Trophoblast cell (in vitro differentiated cells and primary cell): Measurements from ENCODE around the gene FKBP1C.
"Not testable (repeated sequence)": the region's sequence is repeated elsewhere in the genome, so short reads cannot be mapped to it uniquely, and the experiment has no call there.

Experiments
- DNase-seq, 2 donors: peaks; one replicate each; pipeline ENCODE4 v3.0.0-alpha.2; 2016
- H2AFZ ChIP-seq: 2 replicates; pipeline ENCODE4 v1.6.1; 2013; ENCODE audit warnings: low read length, moderate library complexity, mild to moderate bottlenecking; ENCODE audit not compliant: insufficient read depth, poor library complexity
- H2AK5ac ChIP-seq: 2 replicates; pipeline ENCODE4 v1.6.1; 2013; ENCODE audit warnings: mild to moderate bottlenecking, low read length
- H2BK120ac ChIP-seq: 2 replicates; pipeline ENCODE4 v1.6.1; 2013; ENCODE audit warnings: low read length, mild to moderate bottlenecking, moderate library complexity; ENCODE audit not compliant: insufficient read depth, poor library complexity
- H2BK12ac ChIP-seq: 2 replicates; pipeline ENCODE4 v1.6.1; 2013; ENCODE audit warnings: mild to moderate bottlenecking, low read length, moderate library complexity
- H2BK5ac ChIP-seq: 2 replicates; pipeline ENCODE4 v1.6.1; 2013; ENCODE audit warnings: low read length, low read depth, moderate library complexity, mild to moderate bottlenecking; ENCODE audit not compliant: poor library complexity
- H3K14ac ChIP-seq: 2 replicates; pipeline ENCODE4 v1.6.1; 2013; ENCODE audit warnings: mild to moderate bottlenecking, low read length
- H3K18ac ChIP-seq: 2 replicates; pipeline ENCODE4 v1.6.1; 2013; ENCODE audit warnings: mild to moderate bottlenecking, low read length
- H3K23ac ChIP-seq: 2 replicates; pipeline ENCODE4 v1.6.1; 2013; ENCODE audit warnings: low read length
- H3K27ac ChIP-seq: 2 replicates; pipeline ENCODE4 v1.5.1; 2013; ENCODE audit warnings: low read depth, mild to moderate bottlenecking, inconsistent platforms, low read length, moderate library complexity
- H3K27me3 ChIP-seq: 2 replicates; pipeline ENCODE4 v1.6.1; 2013; ENCODE audit warnings: inconsistent platforms, mild to moderate bottlenecking, low read length, moderate library complexity; ENCODE audit not compliant: insufficient read depth
- H3K36me3 ChIP-seq, 2 experiments: 1 replicate in 1 of 2; 2 replicates in 1 of 2; pipeline ENCODE4 v1.6.1; 2013; ENCODE audit warnings: low read length in 2 of 2, mild to moderate bottlenecking in 2 of 2, moderate library complexity in 1 of 2; ENCODE audit not compliant: insufficient read depth in 2 of 2, control insufficient read depth in 1 of 2
- H3K4ac ChIP-seq: 2 replicates; pipeline ENCODE4 v1.6.1; 2013; ENCODE audit warnings: low read depth, mild to moderate bottlenecking, low read length, moderate library complexity
- H3K4me1 ChIP-seq, 2 experiments: 1 replicate in 1 of 2; 2 replicates in 1 of 2; pipeline ENCODE4 v1.6.1; 2013; ENCODE audit warnings: low read length in 2 of 2, mild to moderate bottlenecking in 2 of 2, moderate library complexity in 1 of 2; ENCODE audit not compliant: insufficient read depth in 2 of 2, control insufficient read depth in 1 of 2
- H3K4me2 ChIP-seq: 2 replicates; pipeline ENCODE4 v1.6.1; 2013; ENCODE audit warnings: inconsistent platforms, mild to moderate bottlenecking, low read length, moderate library complexity
- H3K4me3 ChIP-seq: 2 replicates; pipeline ENCODE4 v1.5.1; 2013; ENCODE audit warnings: mild to moderate bottlenecking, low read depth, low read length, inconsistent platforms
- H3K79me1 ChIP-seq: one replicate; pipeline ENCODE4 v1.6.1; 2013; ENCODE audit warnings: low read length
- H3K79me2 ChIP-seq: 2 replicates; pipeline ENCODE4 v1.6.1; 2013; ENCODE audit warnings: low read length, mild to moderate bottlenecking; ENCODE audit not compliant: control insufficient read depth, insufficient read depth, poor library complexity
- H3K9ac ChIP-seq: 2 replicates; pipeline ENCODE4 v1.6.1; 2013; ENCODE audit warnings: mild to moderate bottlenecking, low read length
- H3K9me3 ChIP-seq: 2 replicates; pipeline ENCODE4 v1.6.1; 2013; ENCODE audit warnings: low read depth, mild to moderate bottlenecking, control low read depth, inconsistent platforms, low read length; ENCODE audit not compliant: insufficient read depth
- H4K12ac ChIP-seq: 2 replicates; pipeline ENCODE4 v1.6.1; 2013; ENCODE audit warnings: low read depth, mild to moderate bottlenecking, low read length, moderate library complexity
- H4K8ac ChIP-seq: 2 replicates; pipeline ENCODE4 v1.6.1; 2013; ENCODE audit warnings: low read depth, mild to moderate bottlenecking, low read length, moderate library complexity
- H4K91ac ChIP-seq: one replicate; pipeline ENCODE4 v1.6.1; 2013; ENCODE audit warnings: low read depth, mild to moderate bottlenecking, low read length, moderate library complexity
- WGBS: extraction: QIAGEN DNeasy Blood & Tissue Kit; methylation state at CpG from one replicate; pipeline ENCODE4 v1.1.7; 2013; ENCODE audit warnings: missing lambda C conversion rate; ENCODE audit not compliant: insufficient read length, insufficient coverage; ENCODE audit errors: extremely low coverage; 5-methylcytosine and 5-hydroxymethylcytosine counted together

Gene FKBP1C

GRCh38 chr6:63213325-63213724, 2.1 kb downstream of the FKBP1C start:
- Histone ChIP-seq H2AK5ac (no peak overlapping the region), H2AFZ (no peak overlapping the region), H2BK5ac (no peak overlapping the region), H3K79me1 (no peaks in the 10 kb centered on the region), H3K23ac (no peak overlapping the region), H3K27ac (no peak overlapping the region), H2BK12ac (no peak overlapping the region), H3K4me1 (no peaks in the 10 kb centered on the region), H4K8ac (no peak overlapping the region), H3K79me2 (no peaks in the 10 kb centered on the region), H4K91ac (no peak overlapping the region), H3K18ac (no peak overlapping the region), H3K14ac (no peak overlapping the region), H3K9me3 (peaks cover 2% of the 10 kb centered on the region), H3K27me3 (no peaks in the 10 kb centered on the region), H3K4ac (no peak overlapping the region), H3K4me3 (no peak overlapping the region), H4K12ac (no peak overlapping the region), H3K36me3 (no peaks in the 10 kb centered on the region), H2BK120ac (no peak overlapping the region), H3K9ac (no peak overlapping the region), H3K4me2 (no peak overlapping the region)
- WGBS = no CpG with 5 or more reads among the region's 2 CpGs
- no peak for DNase-seq

GRCh38 chr6:63214816-63215215, 3.5 kb downstream of the FKBP1C start:
- no peak overlapping the region for H4K12ac ChIP-seq
- H3K36me3 ChIP-seq = no peaks in the 10 kb centered on the region
- no peak overlapping the region for H3K27ac ChIP-seq
- H4K8ac ChIP-seq = no peak overlapping the region
- H4K91ac ChIP-seq = no peak overlapping the region
- H3K4ac ChIP-seq = no peak overlapping the region
- H3K79me1 ChIP-seq = no peaks in the 10 kb centered on the region
- no CpG with 5 or more reads among the region's 3 CpGs for WGBS
- H3K27me3 ChIP-seq = no peaks in the 10 kb centered on the region
- no peak overlapping the region for H3K14ac ChIP-seq
- peaks cover 2% of the 10 kb centered on the region for H3K9me3 ChIP-seq
- H3K4me2 ChIP-seq = no peak overlapping the region
- H3K9ac ChIP-seq = no peak overlapping the region
- H2BK12ac ChIP-seq = no peak overlapping the region
- H2BK5ac ChIP-seq = no peak overlapping the region
- H2AK5ac ChIP-seq = no peak overlapping the region
- no peaks in the 10 kb centered on the region for H3K4me1 ChIP-seq
- H2BK120ac ChIP-seq = no peak overlapping the region
- no peak overlapping the region for H2AFZ ChIP-seq
- DNase-seq = no peak
- no peaks in the 10 kb centered on the region for H3K79me2 ChIP-seq
- no peak overlapping the region for H3K18ac ChIP-seq
- no peak overlapping the region for H3K4me3 ChIP-seq
- no peak overlapping the region for H3K23ac ChIP-seq

GRCh38 chr6:63224179-63224578, 12.9 kb downstream of the FKBP1C start:
- Histone ChIP-seq H3K18ac (no peak overlapping the region), H2BK120ac (no peak overlapping the region), H3K27me3 (no peaks in the 10 kb centered on the region), H2BK12ac (no peak overlapping the region), H3K4me3 (no peak overlapping the region), H4K12ac (no peak overlapping the region), H3K14ac (no peak overlapping the region), H4K8ac (no peak overlapping the region), H3K23ac (no peak overlapping the region), H3K9ac (no peak overlapping the region), H3K36me3 (peaks cover 0 to 2% of the 10 kb centered on the region in 2 experiments), H2AFZ (no peak overlapping the region), H4K91ac (no peak overlapping the region), H3K27ac (no peak overlapping the region), H3K4me2 (no peak overlapping the region), H3K79me2 (no peaks in the 10 kb centered on the region), H3K4ac (no peak overlapping the region), H2AK5ac (no peak overlapping the region), H3K4me1 (no peaks in the 10 kb centered on the region), H2BK5ac (no peak overlapping the region), H3K9me3 (peaks cover 10% of the 10 kb centered on the region), H3K79me1 (no peaks in the 10 kb centered on the region)
- DNase-seq = no peak
- WGBS = no CpG with 5 or more reads among the region's 2 CpGs

GRCh38 chr6:63225987-63226386, 14.7 kb downstream of the FKBP1C start:
- not testable (repeated sequence) for DNase-seq, H3K36me3 ChIP-seq, H2BK5ac ChIP-seq, H3K9ac ChIP-seq, H3K4ac ChIP-seq, H3K27ac ChIP-seq, H3K79me2 ChIP-seq, H2BK12ac ChIP-seq, H4K8ac ChIP-seq, H4K12ac ChIP-seq, H2AFZ ChIP-seq, H3K23ac ChIP-seq, H3K18ac ChIP-seq, H2BK120ac ChIP-seq, H3K79me1 ChIP-seq, H3K4me1 ChIP-seq, H3K27me3 ChIP-seq, H2AK5ac ChIP-seq, H3K4me3 ChIP-seq, H4K91ac ChIP-seq, H3K4me2 ChIP-seq, H3K14ac ChIP-seq
- H3K9me3 ChIP-seq = peaks cover 15% of the 10 kb centered on the region
- WGBS = no CpG with 5 or more reads among the region's 4 CpGs
